Putamen (tissue), 1 donor: ENCODE data around the gene INPP4A.
A peak's percentile ranks its signal among the peaks of the same experiment; 100 is the strongest.

Source experiments
- DNase-seq: peaks from one replicate; pipeline ENCODE4 v3.0.0-alpha.2; 2016; ENCODE audit warnings: low spot score

The INPP4A gene

GRCh38 chr2:98564541-98565132 is 120.0 kb downstream of the INPP4A start:
- DNase-seq = no peak

GRCh38 chr2:98565286-98565860 is 120.7 kb downstream of the INPP4A start:
- DNase-seq = no peak

- DNase-seq = no peak
Observed at GRCh38 chr2:98565941-98566340, 121.3 kb downstream of the INPP4A start.

GRCh38 chr2:98568161-98568956 is 123.7 kb downstream of the INPP4A start:
- DNase-seq = no peak

DNA sequence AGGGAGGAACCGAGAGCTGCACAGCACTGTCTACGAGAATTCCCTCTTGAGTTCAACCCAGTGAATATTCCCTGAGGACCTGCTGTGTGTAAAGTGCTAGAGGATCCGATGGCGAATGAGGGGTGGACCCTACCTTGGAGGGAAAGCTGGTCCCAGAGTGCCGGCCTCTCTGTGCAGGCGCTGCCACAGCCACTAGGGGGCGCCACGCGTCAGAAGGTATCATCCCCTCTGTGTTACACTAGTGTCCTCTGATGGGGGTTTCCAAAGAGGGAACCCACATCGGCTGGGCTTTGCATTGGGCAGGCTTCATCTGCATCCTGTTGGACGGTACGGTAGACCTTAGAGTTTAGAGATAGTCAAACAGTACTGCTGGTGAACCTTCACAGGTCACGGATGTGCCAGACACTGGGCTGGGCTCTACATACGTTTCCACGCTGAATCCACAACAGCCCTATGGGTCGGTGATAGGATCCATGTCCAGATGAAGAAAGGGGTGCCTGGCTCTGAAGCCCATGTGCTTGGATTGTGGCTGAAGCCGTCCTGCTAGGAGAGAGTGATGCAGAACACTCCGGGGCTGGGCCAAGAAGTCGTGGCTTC is 124.6 kb downstream of the INPP4A start:
- DNase-seq = no peak

GRCh38 chr2:98569915-98570314 is 125.3 kb downstream of the INPP4A start:
- DNase-seq = no peak

- DNase-seq = no peak
Observed at GRCh38 chr2:98570356-98570755, 125.7 kb downstream of the INPP4A start.

GRCh38 chr2:98571121-98571701 is 126.6 kb downstream of the INPP4A start:
- DNase-seq = no peak

DNA sequence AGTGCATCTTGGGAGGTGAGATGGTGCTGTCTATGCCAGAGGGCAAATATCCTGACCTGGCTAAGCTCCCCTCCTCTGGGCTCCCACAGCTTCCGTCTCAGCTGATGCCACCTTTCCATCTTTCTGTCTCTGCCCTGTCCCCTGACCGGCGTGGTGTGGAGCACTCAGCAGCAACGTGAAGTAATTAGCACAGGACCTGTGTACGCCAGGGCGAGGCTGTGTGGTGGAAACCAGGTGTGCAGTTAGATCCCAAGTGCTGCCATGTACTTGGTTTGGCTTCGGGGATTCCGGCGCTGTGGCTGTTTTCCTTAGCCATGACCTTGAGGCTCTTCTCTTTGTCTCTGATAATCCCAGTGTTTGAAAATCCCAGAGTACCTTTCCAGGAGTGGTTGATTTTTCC is 127.1 kb downstream of the INPP4A start:
- DNase-seq = no peak

GRCh38 chr2:98572211-98572610 is 127.6 kb downstream of the INPP4A start:
- DNase-seq = no peak

- DNase-seq = peak; percentile 68
Observed at GRCh38 chr2:98572676-98573075, 128.0 kb downstream of the INPP4A start.

DNA sequence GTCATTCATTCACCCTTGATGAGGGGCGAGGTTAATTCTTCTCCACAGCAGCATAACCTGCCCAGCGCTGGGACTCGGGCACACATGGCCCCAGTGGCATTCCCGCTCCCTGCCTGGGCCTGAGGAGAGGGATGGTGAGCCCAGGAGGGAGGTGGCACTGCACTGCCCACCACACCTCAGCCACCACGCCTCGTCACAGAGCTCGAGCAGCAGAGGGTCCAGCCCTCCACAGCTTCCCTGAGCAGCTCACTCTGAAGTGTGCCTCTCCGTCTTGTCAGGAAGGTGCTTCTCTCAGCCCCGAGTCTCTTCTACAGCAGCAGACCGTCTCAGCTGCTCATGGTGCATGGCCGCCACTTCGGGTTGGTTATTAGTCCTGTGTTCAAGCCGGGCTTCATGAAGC is 128.8 kb downstream of the INPP4A start:
- no peak for DNase-seq

DNA sequence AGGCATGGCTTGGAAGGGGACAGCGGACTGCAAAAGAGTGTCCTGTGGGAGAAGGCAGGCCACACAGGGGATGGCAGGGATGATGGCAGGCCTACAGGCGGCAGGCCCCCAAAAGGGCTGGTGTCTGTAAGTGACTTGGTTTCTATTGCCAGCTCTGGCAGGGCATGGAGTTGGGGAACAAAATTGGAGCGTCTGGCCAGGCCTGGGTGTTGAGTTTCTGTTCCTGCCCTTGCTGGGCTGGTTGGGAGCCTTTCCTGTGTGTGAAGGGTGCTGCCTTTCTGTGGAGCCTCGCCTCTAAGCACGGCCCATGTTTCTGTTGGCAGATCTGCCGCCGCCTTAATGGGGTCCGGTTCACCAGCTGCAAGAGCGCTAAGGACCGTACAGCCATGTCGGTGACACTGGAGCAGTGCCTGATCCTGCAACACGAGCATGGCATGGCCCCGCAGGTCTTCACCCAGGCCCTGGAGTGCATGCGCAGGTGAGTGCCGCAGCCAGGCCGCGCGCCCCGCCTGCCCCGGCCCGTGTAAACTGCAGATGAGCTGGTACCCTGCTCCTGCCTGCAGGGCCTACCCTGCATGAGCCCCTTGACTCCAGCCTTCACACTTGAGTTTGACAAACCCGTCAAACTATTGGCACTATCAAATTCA is 132.1 kb downstream of the INPP4A start:
- no peak for DNase-seq

- DNase-seq = no peak
Observed at GRCh38 chr2:98577313-98577712, 132.7 kb downstream of the INPP4A start.

GRCh38 chr2:98578231-98578630 is 133.6 kb downstream of the INPP4A start:
- DNase-seq = no peak

- DNase-seq = no peak
Observed at GRCh38 chr2:98579926-98580325, 135.3 kb downstream of the INPP4A start.

DNA sequence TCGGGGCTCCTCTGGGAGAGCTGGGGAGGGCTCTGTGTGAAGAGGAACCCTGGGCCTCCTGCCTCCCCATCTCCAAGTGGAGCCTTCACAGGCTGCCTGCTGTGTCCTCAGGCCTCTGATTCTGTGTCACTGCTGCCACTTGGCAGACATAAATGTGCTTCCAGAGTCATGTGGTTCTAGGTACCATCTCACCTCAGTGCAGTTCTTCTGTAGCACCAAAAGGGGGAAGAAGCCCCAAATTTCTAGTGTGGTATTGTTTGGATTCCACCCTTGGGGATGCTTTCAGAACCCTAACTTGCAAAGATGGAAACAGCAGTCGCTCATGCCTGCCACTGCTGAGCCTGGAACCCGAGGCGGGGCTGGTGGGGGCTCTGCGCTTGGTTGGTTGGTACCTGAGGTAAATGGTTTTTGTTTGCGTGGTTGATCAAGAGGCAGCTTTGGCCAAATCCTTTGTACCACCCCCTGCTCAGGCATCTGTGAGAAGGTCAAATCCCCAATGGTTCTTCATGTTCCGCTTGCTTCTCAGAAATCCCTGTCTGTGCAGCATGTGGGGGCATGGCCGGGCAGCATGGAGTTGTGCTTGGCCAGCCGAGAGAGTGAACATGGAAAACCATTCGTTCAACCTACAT is 136.1 kb downstream of the INPP4A start:
- no peak for DNase-seq

GRCh38 chr2:98582523-98582922 is 137.9 kb downstream of the INPP4A start:
- DNase-seq = no peak

- DNase-seq = no peak
Observed at GRCh38 chr2:98583276-98583675, 138.6 kb downstream of the INPP4A start.

DNA sequence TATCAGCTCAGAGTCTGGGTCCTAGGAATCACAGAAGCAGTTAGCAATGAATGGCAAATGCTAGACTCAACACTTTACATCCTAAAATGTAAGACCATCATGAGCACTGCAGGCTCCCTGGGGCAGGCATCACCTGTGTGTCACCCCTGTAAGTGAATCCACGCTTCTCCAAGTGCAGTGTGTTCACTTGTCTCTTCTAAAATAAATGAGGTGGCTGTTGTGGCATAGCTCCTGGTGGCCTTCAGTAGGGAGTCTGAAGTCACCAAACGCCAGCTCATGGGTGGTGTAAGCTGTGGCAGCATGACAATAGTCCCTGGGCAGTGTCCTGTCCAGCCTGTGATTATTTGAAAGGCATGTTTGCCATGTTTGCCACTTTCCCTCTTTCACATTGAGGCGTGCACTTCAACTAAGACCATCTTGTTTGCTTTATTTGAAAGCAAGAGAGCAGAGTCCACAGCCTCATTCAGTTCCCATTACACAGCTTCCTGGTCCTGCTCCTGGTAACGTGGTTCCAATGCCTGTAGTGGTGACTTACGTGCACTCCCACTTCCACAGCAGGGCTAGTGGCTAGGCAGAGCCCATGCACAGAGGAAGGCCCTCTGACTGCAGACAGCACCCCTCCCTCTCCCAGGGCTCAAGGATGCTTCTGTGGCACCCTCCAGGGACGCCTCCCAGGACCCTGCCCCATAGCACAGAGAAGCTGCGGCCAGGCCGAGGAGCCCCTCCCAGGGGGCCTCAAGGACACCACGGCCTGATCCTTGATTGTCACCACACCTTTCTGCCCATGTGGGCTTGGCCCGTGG is 139.4 kb downstream of the INPP4A start:
- no peak for DNase-seq

DNA sequence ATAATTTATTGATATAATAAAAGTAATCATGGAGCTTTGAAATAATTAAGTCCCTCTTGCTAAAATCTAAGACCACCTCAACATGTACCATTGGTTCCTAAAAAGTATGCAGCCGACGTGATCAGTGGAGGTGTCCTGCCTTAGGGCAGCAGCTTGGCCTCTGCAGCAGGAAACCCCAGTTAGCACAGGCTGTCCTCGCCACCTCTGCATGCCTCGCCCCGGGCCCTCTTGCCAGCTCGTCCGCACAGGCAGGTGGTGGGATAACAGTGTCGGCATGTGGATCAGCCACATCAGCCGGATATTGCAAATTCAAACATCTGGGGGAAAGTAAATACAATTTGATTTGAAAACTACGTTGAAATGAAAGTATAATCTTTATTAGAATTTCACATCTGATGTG is 140.7 kb downstream of the INPP4A start:
- no peak for DNase-seq
